BE2C (cell line): Measurements from ENCODE around the gene MSH6.

ENCODE experiments used
- DNase-seq: peaks from one replicate; pipeline ENCODE4 v3.0.0-alpha.2; 2020
- H3K27me3 ChIP-seq: fragments of 250-450 bp; sonication (Bioruptor Pico); 2 replicates; pipeline ENCODE4 v1.5.1; 2020; ENCODE audit warnings: mild to moderate bottlenecking
- H3K36me3 ChIP-seq: fragments of 250-450 bp; sonication (Bioruptor Pico); 2 replicates; pipeline ENCODE4 v1.5.1; 2020; ENCODE audit warnings: mild to moderate bottlenecking
- H3K4me1 ChIP-seq: fragments of 250-450 bp; sonication (Bioruptor Pico); 2 replicates; pipeline ENCODE4 v1.5.1; 2020
- H3K4me3 ChIP-seq: 2 replicates; pipeline ENCODE4 v1.5.1; 2011; ENCODE audit warnings: low read depth, low read length
- H3K9me3 ChIP-seq: fragments of 250-450 bp; sonication (Bioruptor Pico); 2 replicates; pipeline ENCODE4 v1.5.1; 2020
- CTCF ChIP-seq: IDR thresholded peaks from 2 replicates; pipeline ENCODE4 v1.5.1; 2012; ENCODE audit warnings: mild to moderate bottlenecking, low read depth, low read length

MSH6 gene

GRCh38 chr2:47805850-47806249, 22.9 kb downstream of the MSH6 start:
- Histone ChIP-seq H3K4me3 (no peak overlapping the region), H3K4me1 (no peaks in the 10 kb centered on the region), H3K36me3 (peaks cover 37% of the 10 kb centered on the region), H3K27me3 (no peaks in the 10 kb centered on the region), H3K9me3 (no peaks in the 10 kb centered on the region)
- no peak for DNase-seq
- TF ChIP-seq CTCF, result no peak

- Histone ChIP-seq H3K27me3 (no peaks in the 10 kb centered on the region), H3K4me3 (no peak overlapping the region), H3K4me1 (no peaks in the 10 kb centered on the region), H3K36me3 (peaks cover 18% of the 10 kb centered on the region), H3K9me3 (no peaks in the 10 kb centered on the region)
- no peak for DNase-seq
- no peak for TF ChIP-seq CTCF
Observed at GRCh38 chr2:47808614-47809013, 25.7 kb downstream of the MSH6 start.

GRCh38 chr2:47809903-47810302, 27.0 kb downstream of the MSH6 start:
- no peaks in the 10 kb centered on the region for H3K9me3 ChIP-seq
- H3K36me3 ChIP-seq, result peaks cover 17% of the 10 kb centered on the region
- H3K4me1 ChIP-seq, result no peaks in the 10 kb centered on the region
- H3K27me3 ChIP-seq, result no peaks in the 10 kb centered on the region
- no peak overlapping the region for H3K4me3 ChIP-seq
- DNase-seq, result no peak
- no peak for TF ChIP-seq CTCF

GRCh38 chr2:47810850-47811249, 27.9 kb downstream of the MSH6 start:
- no peak for TF ChIP-seq CTCF
- Histone ChIP-seq H3K36me3 (peaks cover 14% of the 10 kb centered on the region), H3K4me3 (no peak overlapping the region), H3K27me3 (no peaks in the 10 kb centered on the region), H3K4me1 (no peaks in the 10 kb centered on the region), H3K9me3 (no peaks in the 10 kb centered on the region)
- DNase-seq, result no peak

- no peaks in the 10 kb centered on the region for H3K4me1 ChIP-seq
- no peak for DNase-seq
- H3K27me3 ChIP-seq, result no peaks in the 10 kb centered on the region
- peaks cover 10% of the 10 kb centered on the region for H3K36me3 ChIP-seq
- no peaks in the 10 kb centered on the region for H3K9me3 ChIP-seq
- no peak overlapping the region for H3K4me3 ChIP-seq
- TF ChIP-seq CTCF, result no peak
Observed at GRCh38 chr2:47811668-47812067, 28.7 kb downstream of the MSH6 start.

- DNase-seq, result no peak
- H3K27me3 ChIP-seq, result no peaks in the 10 kb centered on the region
- H3K9me3 ChIP-seq, result no peaks in the 10 kb centered on the region
- no peaks in the 10 kb centered on the region; the same call in none of the 2 replicates for H3K36me3 ChIP-seq
- no peaks in the 10 kb centered on the region for H3K4me1 ChIP-seq
- no peak overlapping the region for H3K4me3 ChIP-seq
- TF ChIP-seq CTCF, result no peak
Observed at GRCh38 chr2:47815764-47816163, 32.8 kb downstream of the MSH6 start.
